ENCODE data around the gene AMY1C.
"Not testable (repeated sequence)": the region's sequence is repeated elsewhere in the genome, so short reads cannot be mapped to it uniquely, and the experiment has no call there.

GRCh38 chr1:103745040-103745439, 4.7 kb upstream of the AMY1C start:
- TF ChIP-seq POLR2A, CTCF (IDR thresholded peaks at IDR 0.05): not testable (repeated sequence)
